H9 (cell line): ENCODE data around the gene GABBR2. TPM values are rescaled to one million over a fixed set of nuclear protein-coding genes. Genes with fewer than 3 reads are reported as not detected.

ENCODE experiments used
- DNase-seq: peaks from one replicate; pipeline ENCODE4 v3.0.0-alpha.2; 2017
- H2AFZ ChIP-seq: one replicate; pipeline ENCODE4 v1.6.1; 2013; ENCODE audit warnings: mild to moderate bottlenecking, low read length, control low read depth, moderate library complexity
- H2AK5ac ChIP-seq: 2 replicates; pipeline ENCODE4 v1.6.1; 2013; ENCODE audit warnings: low read length, control low read depth, mixed read lengths; ENCODE audit not compliant: insufficient read length
- H2BK120ac ChIP-seq: one replicate; pipeline ENCODE4 v1.6.1; 2013; ENCODE audit warnings: low read depth, mild to moderate bottlenecking, low read length, control low read depth, inconsistent platforms; ENCODE audit not compliant: poor library complexity, severe bottlenecking
- H2BK12ac ChIP-seq: 2 replicates; pipeline ENCODE4 v1.6.1; 2013; ENCODE audit warnings: low read length, control low read depth, mixed read lengths, low read depth; ENCODE audit not compliant: insufficient read length
- H2BK15ac ChIP-seq: 2 replicates; pipeline ENCODE4 v1.6.1; 2013; ENCODE audit warnings: low read depth, low read length, control low read depth
- H2BK20ac ChIP-seq: one replicate; pipeline ENCODE4 v1.6.1; 2013; ENCODE audit warnings: low read depth, mild to moderate bottlenecking, low read length, control low read depth, inconsistent platforms; ENCODE audit not compliant: poor library complexity, severe bottlenecking
- H2BK5ac ChIP-seq: 2 replicates; pipeline ENCODE4 v1.6.1; 2013; ENCODE audit warnings: low read length, control low read depth, mixed read lengths; ENCODE audit not compliant: insufficient read length
- H3K14ac ChIP-seq: 2 replicates; pipeline ENCODE4 v1.6.1; 2013; ENCODE audit warnings: low read length, control low read depth; ENCODE audit not compliant: insufficient read depth
- H3K18ac ChIP-seq: 2 replicates; pipeline ENCODE4 v1.6.1; 2013; ENCODE audit warnings: low read depth, mild to moderate bottlenecking, mixed read lengths, low read length, control low read depth; ENCODE audit not compliant: insufficient read length
- H3K23ac ChIP-seq: 2 replicates; pipeline ENCODE4 v1.6.1; 2013; ENCODE audit warnings: low read length, control low read depth, mixed read lengths, low read depth; ENCODE audit not compliant: insufficient read length
- H3K23me2 ChIP-seq: 2 replicates; pipeline ENCODE4 v1.6.1; 2013; ENCODE audit warnings: low read depth, mild to moderate bottlenecking, mixed read lengths, low read length, control low read depth; ENCODE audit not compliant: insufficient read length, poor library complexity, severe bottlenecking
- H3K27ac ChIP-seq: 2 replicates; pipeline ENCODE4 v1.5.1; 2013; ENCODE audit warnings: low read length, control low read depth, mixed read lengths, low read depth; ENCODE audit not compliant: insufficient read length
- H3K27me3 ChIP-seq: 2 replicates; pipeline ENCODE4 v1.6.1; 2013; ENCODE audit warnings: low read length, control low read depth, inconsistent platforms; ENCODE audit not compliant: insufficient read depth
- H3K4ac ChIP-seq: 2 replicates; pipeline ENCODE4 v1.6.1; 2013; ENCODE audit warnings: low read depth, mild to moderate bottlenecking, control low read depth, inconsistent platforms, low read length, moderate library complexity
- H3K4me1 ChIP-seq: 2 replicates; pipeline ENCODE4 v1.6.1; 2013; ENCODE audit warnings: low read length, control low read depth, inconsistent platforms; ENCODE audit not compliant: insufficient read depth
- H3K4me2 ChIP-seq: 2 replicates; pipeline ENCODE4 v1.6.1; 2013; ENCODE audit warnings: low read length, control low read depth, mixed read lengths; ENCODE audit not compliant: insufficient read length, insufficient read depth
- H3K56ac ChIP-seq: 2 replicates; pipeline ENCODE4 v1.6.1; 2013; ENCODE audit warnings: low read depth, mild to moderate bottlenecking, mixed read lengths, low read length, control low read depth; ENCODE audit not compliant: insufficient read length
- H3K79me1 ChIP-seq: 2 replicates; pipeline ENCODE4 v1.6.1; 2013; ENCODE audit warnings: low read depth, mild to moderate bottlenecking, moderate library complexity, low read length, control low read depth, inconsistent platforms; ENCODE audit not compliant: insufficient read depth, poor library complexity, severe bottlenecking
- H3K79me2 ChIP-seq: 2 replicates; pipeline ENCODE4 v1.6.1; 2013; ENCODE audit warnings: low read length, control low read depth, inconsistent platforms; ENCODE audit not compliant: insufficient read depth
- H3K9ac ChIP-seq: 2 replicates; pipeline ENCODE4 v1.6.1; 2013; ENCODE audit warnings: low read length, control low read depth, mixed read lengths; ENCODE audit not compliant: insufficient read length; ENCODE audit errors: extremely low read depth
- H3K9me3 ChIP-seq: one replicate; pipeline ENCODE4 v1.6.1; 2013; ENCODE audit warnings: low read depth, low read length, inconsistent platforms; ENCODE audit not compliant: control insufficient read depth
- H3T11ph ChIP-seq: one replicate; pipeline ENCODE4 v1.6.1; 2013; ENCODE audit warnings: mild to moderate bottlenecking, low read length, control low read depth, inconsistent platforms
- H4K20me1 ChIP-seq: one replicate; pipeline ENCODE4 v1.6.1; 2013; ENCODE audit not compliant: control insufficient read depth, insufficient read length, insufficient read depth
- H4K5ac ChIP-seq: 2 replicates; pipeline ENCODE4 v1.6.1; 2013; ENCODE audit warnings: low read depth, mild to moderate bottlenecking, mixed read lengths, low read length, control low read depth; ENCODE audit not compliant: insufficient read length
- H4K8ac ChIP-seq: replicated peaks from 2 replicates; pipeline ENCODE4 v1.6.1; 2013; ENCODE audit warnings: low read length, control low read depth, mixed read lengths, low read depth; ENCODE audit not compliant: insufficient read length
- H4K91ac ChIP-seq: 2 replicates; pipeline ENCODE4 v1.6.1; 2013; ENCODE audit warnings: low read depth, mild to moderate bottlenecking, moderate library complexity, mixed read lengths, low read length, control low read depth; ENCODE audit not compliant: insufficient read length
- H3K27ac Mint-ChIP-seq, 3 experiments: 2 replicates in 2 of 3; 3 replicates in 1 of 3; pipeline ENCODE4 v1.8.0; 2020 to 2021; ENCODE audit warnings: mixed read lengths in 3 of 3, mild to moderate bottlenecking in 1 of 3, moderate library complexity in 1 of 3
- H3K27me3 Mint-ChIP-seq: 2 replicates; pipeline ENCODE4 v1.8.0; 2021; ENCODE audit warnings: low read depth, mild to moderate bottlenecking, moderate library complexity, mixed read lengths
- H3K36me3 Mint-ChIP-seq, 3 experiments: 2 replicates in 2 of 3; 3 replicates in 1 of 3; pipeline ENCODE4 v1.8.0; 2020 to 2021; ENCODE audit warnings: low read depth in 3 of 3, mixed read lengths in 3 of 3; ENCODE audit not compliant: insufficient read depth in 1 of 3
- H3K4me1 Mint-ChIP-seq, 2 experiments: 2 replicates each; pipeline ENCODE4 v1.8.0; 2020; ENCODE audit warnings: mixed read lengths in 2 of 2
- H3K4me3 Mint-ChIP-seq, 2 experiments: 2 replicates in 1 of 2; 3 replicates in 1 of 2; pipeline ENCODE4 v1.8.0; 2020 to 2021; ENCODE audit warnings: mild to moderate bottlenecking in 2 of 2, mixed read lengths in 2 of 2, moderate library complexity in 1 of 2
- H3K9me3 Mint-ChIP-seq, 2 experiments: 2 replicates in 1 of 2; 3 replicates in 1 of 2; pipeline ENCODE4 v1.8.0; 2020; ENCODE audit warnings: mild to moderate bottlenecking in 2 of 2, mixed read lengths in 2 of 2, moderate library complexity in 1 of 2
- CTCF ChIP-seq: fragments of 200-600 bp; sonication (generic); conservative IDR thresholded peaks from 3 replicates; pipeline ENCODE4 v1.8.0; 2021; ENCODE audit warnings: antibody characterized with exemption, mild to moderate bottlenecking
- WGBS: extraction: QIAGEN DNeasy Blood & Tissue Kit; methylation state at CpG from one replicate; pipeline ENCODE4 v1.1.7; 2013; ENCODE audit warnings: missing lambda C conversion rate, low lambda C conversion rate, mixed read lengths; ENCODE audit not compliant: insufficient read length; ENCODE audit errors: extremely low coverage; 5-methylcytosine and 5-hydroxymethylcytosine counted together
- total RNA-seq: library from RNA; stranded (reverse); gene quantifications from 2 replicates; pipeline ENCODE4 v1.2.1, GENCODE V29; 2021

The GABBR2 gene
- total RNA-seq, 1 experiment from 2014 or later, result 0.66 TPM

- Histone ChIP-seq H2BK15ac (no peak overlapping the region), H3K27ac (no peak overlapping the region), H3K4ac (no peak overlapping the region), H2BK20ac (no peak overlapping the region), H4K91ac (no peak overlapping the region), H3T11ph (no peak overlapping the region), H4K5ac (no peak overlapping the region), H2BK120ac (no peak overlapping the region), H3K23me2 (no peaks in the 10 kb centered on the region), H2AK5ac (no peak overlapping the region), H3K79me2 (no peaks in the 10 kb centered on the region), H2AFZ (no peak overlapping the region), H3K9me3 (no peaks in the 10 kb centered on the region), H2BK12ac (no peak overlapping the region), H3K79me1 (no peaks in the 10 kb centered on the region), H3K27me3 (no peaks in the 10 kb centered on the region), H3K23ac (no peak overlapping the region), H2BK5ac (no peak overlapping the region), H3K18ac (no peak overlapping the region), H3K4me1 (no peaks in the 10 kb centered on the region), H3K4me2 (no peak overlapping the region), H3K9ac (no peak overlapping the region), H4K20me1 (no peaks in the 10 kb centered on the region), H3K56ac (no peak overlapping the region), H4K8ac (no peak overlapping the region), H3K14ac (no peak overlapping the region)
- Mint-ChIP-seq H3K9me3 (peaks cover 0 to 12% of the 10 kb centered on the region in 2 experiments; a peak in 3 of 5 replicates), H3K27me3 (peaks cover 10% of the 10 kb centered on the region), H3K4me3 (no peak overlapping the region), H3K4me1 (no peaks in the 10 kb centered on the region), H3K27ac (no peak overlapping the region), H3K36me3 (no peaks in the 10 kb centered on the region; a peak in 1 of 7 replicates)
- TF ChIP-seq CTCF, result no peak
- no peak for DNase-seq
- no CpG with 5 or more reads among the region's 4 CpGs for whole genome bisulfite sequencing
Observed at GRCh38 chr9:98540476-98540875, 168.3 kb downstream of the GABBR2 start.
